ENCODE data around the gene APIP. TPM values are rescaled to one million over a fixed set of nuclear protein-coding genes. Genes with fewer than 3 reads are reported as not detected.

Gene APIP
- total RNA-seq, 1 experiment from 2014 or later, result 42.6 TPM

GRCh38 chr11:34839969-34840368, 76.2 kb downstream of the APIP start:
- Histone ChIP-seq H3K4me3 (ENCODE audit: low read depth in 2 of 2, low read length in 2 of 2) (no peak overlapping the region), H3K36me3 (ENCODE audit: control insufficient read depth, insufficient read depth, low read length) (no peaks in the 10 kb centered on the region), H3K9me3 (ENCODE audit: control insufficient read depth, insufficient read depth, low read depth, low read length) (no peaks in the 10 kb centered on the region), H3K4me1 (ENCODE audit: control insufficient read depth, insufficient read depth, low read length) (no peaks in the 10 kb centered on the region), H3K27me3 (ENCODE audit: control insufficient read depth, insufficient read depth, low read length) (no peaks in the 10 kb centered on the region), H3K27ac (ENCODE audit: low read length) (no peak overlapping the region)
- DNase-seq (ENCODE audit: low read depth, low spot score) (no peak), ATAC-seq (no peak)
- intact Hi-C loops (cut with micrococcal nuclease; ENCODE audit: unreplicated experiment), result no loop called here
- no TSS peak for BruUV-seq (replicated peaks)
- CTCF ChIA-PET, result no interaction called here
- in situ Hi-C loops (cut with HindIII; ENCODE audit: low pct_unique_long_range_greater_than_20kb, low sequenced_read_pairs), result no loop called here
- TF ChIP-seq CTCF (IDR thresholded peaks at IDR 0.05) (no peak), REST (IDR thresholded peaks at IDR 0.05; ENCODE audit: insufficient read depth in 1 of 2, low read depth in 2 of 2, low read length in 1 of 2) (no peak), TCF7L2 (IDR thresholded peaks at IDR 0.05; ENCODE audit: low read depth, low read length) (no peak), POLR2AphosphoS5 (IDR thresholded peaks at IDR 0.05; ENCODE audit: low read depth, low read length) (no peak), SIN3A (IDR thresholded peaks at IDR 0.05; ENCODE audit: borderline replicate concordance, insufficient read depth, low read depth, low read length) (no peak)
- POLR2A ChIA-PET, result interaction anchor here (0.5 kb wide), 1 partner anchor 1825 kb away, joined by 4 read pairs; the partner anchor contains the start of gene DEPDC7

GRCh38 chr11:34836958-34837856, 79.0 kb downstream of the APIP start:
- Histone ChIP-seq H3K36me3 (ENCODE audit: control insufficient read depth, insufficient read depth, low read length) (no peaks in the 10 kb centered on the region), H3K27ac (ENCODE audit: low read length) (no peak overlapping the region), H3K27me3 (ENCODE audit: control insufficient read depth, insufficient read depth, low read length) (no peaks in the 10 kb centered on the region), H3K4me3 (ENCODE audit: low read depth in 2 of 2, low read length in 2 of 2) (no peak overlapping the region), H3K4me1 (ENCODE audit: control insufficient read depth, insufficient read depth, low read length) (no peaks in the 10 kb centered on the region), H3K9me3 (ENCODE audit: control insufficient read depth, insufficient read depth, low read depth, low read length) (no peaks in the 10 kb centered on the region)
- intact Hi-C loops (cut with micrococcal nuclease; ENCODE audit: unreplicated experiment) (no loop called here), in situ Hi-C loops (cut with HindIII; ENCODE audit: low pct_unique_long_range_greater_than_20kb, low sequenced_read_pairs) (no loop called here)
- DNase-seq (ENCODE audit: low read depth, low spot score) (no peak), ATAC-seq (no peak)
- BruUV-seq (replicated peaks), result no TSS peak
- POLR2A ChIA-PET, result no interaction called here
- TF ChIP-seq REST (IDR thresholded peaks at IDR 0.05; ENCODE audit: insufficient read depth in 1 of 2, low read depth in 2 of 2, low read length in 1 of 2), result no peak
- no peak for TF ChIP-seq SIN3A (IDR thresholded peaks at IDR 0.05; ENCODE audit: borderline replicate concordance, insufficient read depth, low read depth, low read length)
- TF ChIP-seq CTCF (IDR thresholded peaks at IDR 0.05), result no peak
- TF ChIP-seq POLR2AphosphoS5 (IDR thresholded peaks at IDR 0.05; ENCODE audit: low read depth, low read length), result no peak
- TF ChIP-seq TCF7L2 (IDR thresholded peaks at IDR 0.05; ENCODE audit: low read depth, low read length), result no peak
- CTCF ChIA-PET, result no interaction called here
